ENCODE data around the gene CHST5. TPM values are rescaled to one million over a fixed set of nuclear protein-coding genes. Genes with fewer than 3 reads are reported as not detected.
"Not testable (repeated sequence)": the region's sequence is repeated elsewhere in the genome, so short reads cannot be mapped to it uniquely, and the experiment has no call there.

Gene CHST5
- total and polyA plus RNA-seq, 2 of the 8 experiments (the other 6 are each of a cell fraction or from before 2014, with no cell fraction given) = 0.13 to 0.23 TPM

- H3K14ac ChIP-seq (ENCODE audit: insufficient read length); H2BK12ac ChIP-seq (ENCODE audit: low read depth, low read length); H4K8ac ChIP-seq (ENCODE audit: extremely low read depth, insufficient read depth, low read length); H3K56ac ChIP-seq (replicated peaks; ENCODE audit: insufficient read length, low read depth, low read length); H3K79me2 ChIP-seq (ENCODE audit: control insufficient read depth in 1 of 2, insufficient read depth in 2 of 2, low read length in 2 of 2); H4K20me1 ChIP-seq (replicated peaks in 1 of 2; ENCODE audit: control insufficient read depth in 1 of 2, insufficient read depth in 2 of 2, low read length in 2 of 2); H3K4me2 ChIP-seq (ENCODE audit: insufficient read depth in 1 of 2, low read depth in 2 of 2, low read length in 2 of 2); H2BK20ac ChIP-seq (ENCODE audit: low read length); H3K79me1 ChIP-seq (ENCODE audit: low read depth, low read length); H2AK5ac ChIP-seq (ENCODE audit: low read depth, low read length); H3K23me2 ChIP-seq (ENCODE audit: low read depth, low read length); H3K18ac ChIP-seq (ENCODE audit: extremely low read depth, low read length); H4K5ac ChIP-seq (ENCODE audit: insufficient read length, low read depth, low read length); H4K91ac ChIP-seq (replicated peaks; ENCODE audit: insufficient read length, low read length); H3K4me1 ChIP-seq (replicated peaks in 1 of 4; ENCODE audit: control insufficient read depth in 3 of 4, insufficient read depth in 4 of 4, low read length in 3 of 4); H3K27ac ChIP-seq (ENCODE audit: low read depth, low read length); H3K27me3 ChIP-seq (replicated peaks in 1 of 4; ENCODE audit: control insufficient read depth in 3 of 4, extremely low read depth in 1 of 4, insufficient read depth in 3 of 4, low read length in 3 of 4); H3K23ac ChIP-seq (ENCODE audit: insufficient read length); H3K4me3 ChIP-seq (ENCODE audit: extremely low read depth in 1 of 4, insufficient read depth in 2 of 4, low read depth in 3 of 4, low read length in 4 of 4); H3K36me3 ChIP-seq (ENCODE audit: control insufficient read depth in 2 of 4, insufficient read depth in 4 of 4, low read length in 3 of 4); FAIRE-seq; DNase-seq (ENCODE audit: low read depth in 1 of 2, low spot score in 2 of 2); H2BK15ac ChIP-seq (ENCODE audit: low read length); H2BK120ac ChIP-seq (replicated peaks; ENCODE audit: low read depth, low read length); H2AFZ ChIP-seq (ENCODE audit: low read length); H3K4ac ChIP-seq (replicated peaks; ENCODE audit: insufficient read length, low read depth, low read length); H3K9me3 ChIP-seq (ENCODE audit: insufficient read depth in 2 of 2, low read depth in 1 of 2, low read length in 1 of 2); H2BK5ac ChIP-seq (ENCODE audit: low read depth, low read length); H3K9ac ChIP-seq (replicated peaks in 1 of 4; ENCODE audit: extremely low read depth in 1 of 4, low read depth in 3 of 4, low read length in 3 of 4): not testable (repeated sequence)
- ChIA-PET POLR2A (ENCODE audit: partially characterized antibody) (interaction anchor here (1.0 kb wide), 1 partner anchor 32 kb away, joined by 3 read pairs; no protein-coding TSS in a partner anchor), CTCF (ENCODE audit: partially characterized antibody) (interaction anchor here (1.1 to 12.7 kb wide), 4 partner anchors 19 to 83 kb away, joined by 3 to 158 read pairs (median 4); no protein-coding TSS in a partner anchor)
- 90% methylated on average over 9 of the region's 9 CpGs; no CpG with 5 or more reads in 1 of the 2 experiments for WGBS, 2 experiments (ENCODE audit: extremely low coverage in 1 of 2, insufficient coverage in 1 of 2, insufficient read length in 1 of 2, insufficient replicate concordance in 2 of 2, low coverage in 1 of 2, low lambda C conversion rate in 2 of 2, missing lambda C conversion rate in 1 of 2)
These were observed 12.5 kb upstream of the CHST5 start for GRCh38 chr16:75548456-75548855.

All from H1 (cell line).